ENCODE measurements around the gene IL21R. TPM values are rescaled to one million over a fixed set of nuclear protein-coding genes. Genes with fewer than 3 reads are reported as not detected.

IL21R gene
- total RNA-seq, 1 experiment from 2014 or later: not detected

DNA sequence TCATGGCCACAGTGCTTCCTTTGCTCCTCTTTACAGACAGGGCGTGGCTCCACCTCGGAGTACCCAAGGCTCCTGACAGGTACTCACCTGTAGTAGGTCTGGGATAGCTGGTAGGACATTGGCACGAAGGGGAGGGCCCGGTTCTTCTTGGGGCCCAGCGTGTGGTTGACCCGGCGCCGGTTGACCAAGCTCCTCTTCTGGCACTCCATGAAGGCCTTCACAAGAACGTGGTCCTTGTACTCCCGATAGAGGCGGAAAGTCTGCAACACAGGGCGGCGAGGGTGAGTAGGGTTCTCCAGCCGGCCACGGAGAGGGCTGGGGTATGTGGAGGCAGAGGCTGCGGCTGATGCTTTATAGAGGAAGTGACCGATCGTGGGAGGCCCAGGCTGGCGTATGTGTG lies 69.7 kb downstream of the IL21R start:
- no peaks in the 10 kb centered on the region for H3K9me3 Mint-ChIP-seq (ENCODE audit: low read depth, unreplicated experiment)
- peaks cover 6% of the 10 kb centered on the region for H3K4me1 Mint-ChIP-seq (ENCODE audit: low read depth, unreplicated experiment)
- H3K4me3 Mint-ChIP-seq (ENCODE audit: low read depth, unreplicated experiment): no peak overlapping the region
- DNase-seq: no peak
- H3K27me3 Mint-ChIP-seq (ENCODE audit: unreplicated experiment): no peaks in the 10 kb centered on the region
- TF ChIP-seq, protein P1, sequence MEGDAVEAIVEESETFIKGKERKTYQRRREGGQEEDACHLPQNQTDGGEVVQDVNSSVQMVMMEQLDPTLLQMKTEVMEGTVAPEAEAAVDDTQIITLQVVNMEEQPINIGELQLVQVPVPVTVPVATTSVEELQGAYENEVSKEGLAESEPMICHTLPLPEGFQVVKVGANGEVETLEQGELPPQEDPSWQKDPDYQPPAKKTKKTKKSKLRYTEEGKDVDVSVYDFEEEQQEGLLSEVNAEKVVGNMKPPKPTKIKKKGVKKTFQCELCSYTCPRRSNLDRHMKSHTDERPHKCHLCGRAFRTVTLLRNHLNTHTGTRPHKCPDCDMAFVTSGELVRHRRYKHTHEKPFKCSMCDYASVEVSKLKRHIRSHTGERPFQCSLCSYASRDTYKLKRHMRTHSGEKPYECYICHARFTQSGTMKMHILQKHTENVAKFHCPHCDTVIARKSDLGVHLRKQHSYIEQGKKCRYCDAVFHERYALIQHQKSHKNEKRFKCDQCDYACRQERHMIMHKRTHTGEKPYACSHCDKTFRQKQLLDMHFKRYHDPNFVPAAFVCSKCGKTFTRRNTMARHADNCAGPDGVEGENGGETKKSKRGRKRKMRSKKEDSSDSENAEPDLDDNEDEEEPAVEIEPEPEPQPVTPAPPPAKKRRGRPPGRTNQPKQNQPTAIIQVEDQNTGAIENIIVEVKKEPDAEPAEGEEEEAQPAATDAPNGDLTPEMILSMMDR (IDR thresholded peaks at IDR 0.05; ENCODE audit: unreplicated experiment): no peak
- H3K36me3 Mint-ChIP-seq (ENCODE audit: insufficient read depth, unreplicated experiment): peaks cover 63% of the 10 kb centered on the region
- BruUV-seq (replicated peaks): no TSS peak
- no peak overlapping the region for H3K27ac Mint-ChIP-seq (ENCODE audit: unreplicated experiment)
- intact Hi-C loops (cut with micrococcal nuclease; ENCODE audit: unreplicated experiment): no loop called here
- CTCF ChIA-PET: no interaction called here

DNA sequence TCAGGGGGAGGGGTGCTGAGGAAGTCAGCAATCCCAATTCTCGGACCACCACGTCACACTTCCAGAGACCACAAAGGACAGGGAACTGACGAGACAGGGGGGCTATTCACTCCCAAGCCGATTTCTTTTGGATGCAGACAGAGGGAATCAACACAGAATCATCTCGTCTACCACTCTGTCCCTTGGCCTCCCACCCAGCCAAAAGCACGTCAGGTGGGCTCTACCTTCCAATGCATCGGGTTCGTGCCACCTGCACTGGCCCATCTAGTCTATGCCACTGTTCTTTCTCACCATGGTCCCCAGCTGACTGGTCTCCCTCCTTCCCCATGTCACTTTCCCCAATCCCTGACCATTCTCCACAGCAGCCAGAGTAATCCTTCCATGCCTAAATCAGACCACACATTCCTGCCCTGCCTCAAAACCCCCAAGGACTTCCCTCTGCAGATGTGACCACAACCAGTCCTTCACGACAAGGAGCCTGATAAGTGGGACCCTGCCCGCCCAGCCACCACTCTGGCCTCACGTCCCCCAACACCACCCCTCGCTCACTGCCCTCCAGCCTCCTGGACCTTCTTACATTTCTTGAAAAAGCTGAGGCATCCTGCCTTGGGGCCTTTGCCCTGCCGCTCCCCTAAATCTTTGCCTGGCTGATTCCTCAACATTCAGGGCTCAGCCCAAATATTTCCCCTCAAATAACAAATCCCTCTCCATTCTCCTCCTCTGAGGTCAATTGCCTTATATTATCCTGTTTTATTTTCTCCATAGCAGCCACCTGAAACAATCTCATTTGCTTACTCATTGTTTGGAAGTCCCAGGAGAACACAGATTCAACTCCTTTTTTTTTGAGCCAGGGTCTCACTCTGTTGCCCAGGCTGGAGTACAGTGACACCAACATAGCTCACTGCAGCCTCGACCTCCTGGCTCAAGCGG lies 70.4 kb downstream of the IL21R start:
- DNase-seq: no peak
- peaks cover 6% of the 10 kb centered on the region for H3K4me1 Mint-ChIP-seq (ENCODE audit: low read depth, unreplicated experiment)
- peaks cover 60% of the 10 kb centered on the region for H3K36me3 Mint-ChIP-seq (ENCODE audit: insufficient read depth, unreplicated experiment)
- H3K4me3 Mint-ChIP-seq (ENCODE audit: low read depth, unreplicated experiment): no peak overlapping the region
- no TSS peak for BruUV-seq (replicated peaks)
- no peaks in the 10 kb centered on the region for H3K9me3 Mint-ChIP-seq (ENCODE audit: low read depth, unreplicated experiment)
- CTCF ChIA-PET: no interaction called here
- TF ChIP-seq, protein P1 (IDR thresholded peaks at IDR 0.05; ENCODE audit: unreplicated experiment): no peak
- intact Hi-C loops (cut with micrococcal nuclease; ENCODE audit: unreplicated experiment): no loop called here
- peak overlapping the region; percentile 10 for H3K27ac Mint-ChIP-seq (ENCODE audit: unreplicated experiment)
- H3K27me3 Mint-ChIP-seq (ENCODE audit: unreplicated experiment): no peaks in the 10 kb centered on the region

- H3K36me3 Mint-ChIP-seq (ENCODE audit: insufficient read depth, unreplicated experiment): peaks cover 59% of the 10 kb centered on the region
- peaks cover 6% of the 10 kb centered on the region for H3K4me1 Mint-ChIP-seq (ENCODE audit: low read depth, unreplicated experiment)
- H3K27ac Mint-ChIP-seq (ENCODE audit: unreplicated experiment): peak overlapping the region; percentile 10
- CTCF ChIA-PET: no interaction called here
- TF ChIP-seq, protein P1 (IDR thresholded peaks at IDR 0.05; ENCODE audit: unreplicated experiment): no peak
- DNase-seq: no peak
- H3K4me3 Mint-ChIP-seq (ENCODE audit: low read depth, unreplicated experiment): no peak overlapping the region
- H3K9me3 Mint-ChIP-seq (ENCODE audit: low read depth, unreplicated experiment): no peaks in the 10 kb centered on the region
- intact Hi-C loops (cut with micrococcal nuclease; ENCODE audit: unreplicated experiment): no loop called here
- H3K27me3 Mint-ChIP-seq (ENCODE audit: unreplicated experiment): no peaks in the 10 kb centered on the region
- no TSS peak for BruUV-seq (replicated peaks)
Observed at GRCh38 chr16:27473101-27473900, 71.3 kb downstream of the IL21R start.

- Mint-ChIP-seq H3K27me3 (ENCODE audit: unreplicated experiment) (no peaks in the 10 kb centered on the region), H3K4me3 (ENCODE audit: low read depth, unreplicated experiment) (no peak overlapping the region), H3K4me1 (ENCODE audit: low read depth, unreplicated experiment) (peaks cover 6% of the 10 kb centered on the region), H3K36me3 (ENCODE audit: insufficient read depth, unreplicated experiment) (peaks cover 60% of the 10 kb centered on the region), H3K27ac (ENCODE audit: unreplicated experiment) (no peak overlapping the region), H3K9me3 (ENCODE audit: low read depth, unreplicated experiment) (no peaks in the 10 kb centered on the region)
- intact Hi-C loops (cut with micrococcal nuclease; ENCODE audit: unreplicated experiment): no loop called here
- CTCF ChIA-PET: no interaction called here
- no peak for DNase-seq
- no TSS peak for BruUV-seq (replicated peaks)
- TF ChIP-seq, protein P1 (IDR thresholded peaks at IDR 0.05; ENCODE audit: unreplicated experiment): no peak
Observed at GRCh38 chr16:27474041-27474440, 72.1 kb downstream of the IL21R start.

All from Calu3 (cell line).